Endothelial cell of umbilical vein (primary cell): ENCODE measurements around the gene IGFBPL1. TPM values are rescaled to one million over a fixed set of nuclear protein-coding genes. Genes with fewer than 3 reads are reported as not detected.
A peak's percentile ranks its signal among the peaks of the same experiment; 100 is the strongest.

Experiments
- BruUV-seq: library from RNA; stranded (reverse); fragments of 400-500 nt; replicated peaks from 2 replicates; lab custom pipeline; 2021; lab: Mats Ljungman, UMichigan
- CTCF ChIA-PET: fragments of 300-600, 350-600 bp; sonication (Branson Sonifier 250); formaldehyde crosslinking; loops from one replicate; lab custom pipeline; 2021; ENCODE audit warnings: antibody characterized with exemption, inconsistent platforms; lab: Charles Lee
- POLR2A ChIA-PET: fragments of 300-600, 350-600 bp; sonication (Branson Sonifier 250); formaldehyde crosslinking; loops from one replicate; lab custom pipeline; 2021; ENCODE audit warnings: antibody characterized with exemption, inconsistent platforms; lab: Charles Lee
- DNase-seq: peaks from one replicate; pipeline ENCODE4 v3.0.0-alpha.2; 2011; ENCODE audit warnings: low read depth, low spot score
- FAIRE-seq: peaks from 2 replicates; lab custom pipeline; 2011; peaks lifted over from hg19 to GRCh38; lab: Jason Lieb, UNC
- H2AFZ ChIP-seq: 2 replicates; pipeline ENCODE4 v1.6.0; 2012; ENCODE audit warnings: low read depth, low read length, control low read depth, inconsistent platforms
- H3K27ac ChIP-seq: 2 replicates; pipeline ENCODE4 v1.5.1; 2011; ENCODE audit warnings: low read depth, mild to moderate bottlenecking, control low read depth, low read length, moderate library complexity; ENCODE audit not compliant: insufficient read depth
- H3K27me3 ChIP-seq, 2 experiments: 2 replicates each; pipeline versions ENCODE4 v1.6.0 to v1.6.1; 2011; ENCODE audit warnings: low read length in 2 of 2, mixed read lengths in 1 of 2; ENCODE audit not compliant: control insufficient read depth in 2 of 2, insufficient read depth in 2 of 2
- H3K36me3 ChIP-seq, 2 experiments: 2 replicates in 1 of 2; 3 replicates in 1 of 2; pipeline ENCODE4 v1.5.1; 2011; ENCODE audit warnings: low read length in 2 of 2, mild to moderate bottlenecking in 1 of 2, moderate library complexity in 1 of 2; ENCODE audit not compliant: control insufficient read depth in 2 of 2, insufficient read depth in 2 of 2; ENCODE audit errors: extremely low read depth in 1 of 2
- H3K4me1 ChIP-seq: 3 replicates; pipeline ENCODE4 v1.5.1; 2011; ENCODE audit warnings: mild to moderate bottlenecking, low read length; ENCODE audit not compliant: control insufficient read depth, insufficient read depth; ENCODE audit errors: extremely low read depth
- H3K4me2 ChIP-seq: 2 replicates; pipeline ENCODE4 v1.6.1; 2011; ENCODE audit warnings: low read length, control low read depth, mixed read lengths; ENCODE audit not compliant: insufficient read depth
- H3K4me3 ChIP-seq, 3 experiments: fragments of 200-600 bp in 1 of 3; sonication (generic), shearing (Covaris generic) in 1 of 3; replicated peaks in 1 of 3; 2 replicates each; pipeline ENCODE4 v1.5.1; 2011 to 2016; ENCODE audit warnings: control low read depth in 3 of 3, low read length in 3 of 3, mild to moderate bottlenecking in 2 of 3, inconsistent platforms in 1 of 3, low read depth in 1 of 3, moderate library complexity in 1 of 3; ENCODE audit not compliant: insufficient read depth in 1 of 3
- H3K79me2 ChIP-seq: 2 replicates; pipeline ENCODE4 v1.6.0; 2012; ENCODE audit warnings: low read length, inconsistent platforms; ENCODE audit not compliant: control insufficient read depth, insufficient read depth
- H3K9ac ChIP-seq: replicated peaks from 2 replicates; pipeline ENCODE3; 2011; ENCODE audit warnings: low read length, control low read depth; ENCODE audit not compliant: insufficient read depth; ENCODE audit errors: extremely low read depth
- H3K9me1 ChIP-seq: replicated peaks from 3 replicates; pipeline ENCODE4 v1.6.0; 2011; ENCODE audit warnings: mild to moderate bottlenecking, low read length; ENCODE audit not compliant: control insufficient read depth, insufficient read depth; ENCODE audit errors: extremely low read depth
- H3K9me3 ChIP-seq: replicated peaks from 2 replicates; pipeline ENCODE4 v1.5.1; 2012; ENCODE audit warnings: low read length, inconsistent platforms; ENCODE audit not compliant: control insufficient read depth, insufficient read depth
- H4K20me1 ChIP-seq: replicated peaks from 2 replicates; pipeline ENCODE3; 2011; ENCODE audit warnings: mild to moderate bottlenecking, low read length; ENCODE audit not compliant: control insufficient read depth, insufficient read depth; ENCODE audit errors: extremely low read depth
- EZH2 ChIP-seq: IDR thresholded peaks from 2 replicates; pipeline ENCODE4 v1.6.1; 2012; ENCODE audit warnings: borderline replicate concordance, low read depth, mild to moderate bottlenecking, moderate library complexity, low read length, inconsistent platforms; ENCODE audit not compliant: severe bottlenecking
- FOS ChIP-seq: IDR thresholded peaks from 2 replicates; pipeline ENCODE4 v1.6.1; 2011; ENCODE audit warnings: mild to moderate bottlenecking, low read length, moderate library complexity, borderline replicate concordance; ENCODE audit not compliant: insufficient read depth
- GATA2 ChIP-seq: IDR thresholded peaks from 2 replicates; pipeline ENCODE4 v1.7.0; 2011; ENCODE audit warnings: low read depth, mild to moderate bottlenecking, moderate library complexity, mixed read lengths, low read length; ENCODE audit not compliant: insufficient read length, insufficient read depth
- JUN ChIP-seq: IDR thresholded peaks from 2 replicates; pipeline ENCODE4 v1.6.1; 2011; ENCODE audit warnings: borderline replicate concordance, low read depth; ENCODE audit not compliant: insufficient read length, insufficient read depth
- MYC ChIP-seq: IDR thresholded peaks from one replicate; pipeline ENCODE4 v1.6.1; 2011; ENCODE audit warnings: mild to moderate bottlenecking, low read depth, low read length
- POLR2A ChIP-seq: IDR thresholded peaks from 2 replicates; pipeline ENCODE4 v1.6.1; 2012; ENCODE audit warnings: low read depth, mild to moderate bottlenecking, control low read depth, low read length
- dilution Hi-C: fragments of 300-500 bp; cut with MboI; formaldehyde crosslinking; loops from one replicate; pipeline ENCODE4 v1.15.0; 2019; ENCODE audit warnings: low sequenced_read_pairs; ENCODE audit not compliant: extremely low pct_ligation_motif_present
- intact Hi-C: fragments of 100-400 bp; cut with micrococcal nuclease; formaldehyde crosslinking; loops from one replicate; pipeline ENCODE4 v1.10.0; 2022
- polyA plus RNA-seq, 4 experiments: library from polyadenylated mRNA; depleted of rRNA in 3 of 4; stranded (reverse) in 3 of 4; unstranded in 1 of 4; fragments of >200 nt; gene quantifications; 2 replicates each; pipeline versions ENCODE4 v1.2.1 to v1.2.3, GENCODE V29; 2011 to 2012; ENCODE audit warnings: missing spikeins in 1 of 4
- total RNA-seq: library from RNA; stranded (reverse); gene quantifications from 2 replicates; pipeline ENCODE4 v1.2.3, GENCODE V29; 2021
- TF ChIP-seq, protein P1 (sequence below): IDR thresholded peaks from 2 replicates; pipeline ENCODE4 v1.6.1; 2011; ENCODE audit not compliant: insufficient read depth, insufficient read length
- TF ChIP-seq, protein P2 (sequence below), 2 donors: IDR thresholded peaks; 1 replicate in 1 of 2; 2 replicates in 1 of 2; pipeline ENCODE4 v1.5.1; 2011; ENCODE audit warnings: low read length in 2 of 2, mild to moderate bottlenecking in 2 of 2, moderate library complexity in 2 of 2, control low read depth in 1 of 2, inconsistent platforms in 1 of 2, low read depth in 1 of 2; ENCODE audit not compliant: insufficient read depth in 1 of 2; ENCODE audit errors: extremely low read depth in 1 of 2

IGFBPL1 gene
- total and polyA plus RNA-seq, 2 donors (not counting 3 experiments of a cell fraction or from before 2014, with no cell fraction given) = not detected

DNA sequence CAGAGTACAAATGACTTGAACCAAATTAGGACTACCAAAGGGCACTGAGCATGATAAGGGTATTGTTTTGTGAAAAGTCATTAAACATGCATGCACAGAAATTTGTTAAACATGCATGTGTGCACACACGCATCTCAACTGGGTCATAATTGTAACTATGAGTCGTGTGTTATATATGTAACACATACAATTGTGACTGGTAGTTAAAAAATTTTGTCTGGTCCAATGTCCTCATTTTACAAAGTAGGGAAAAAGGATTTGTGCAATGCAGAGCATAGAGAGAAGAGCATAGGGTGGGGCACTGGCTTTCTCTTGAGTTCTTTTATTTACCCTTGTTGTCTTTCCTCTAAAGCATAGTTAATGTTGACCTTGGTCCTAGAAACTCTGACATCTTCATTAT, 19.3 kb upstream of the IGFBPL1 start:
- TF ChIP-seq GATA2 (peak; percentile 0), EZH2 (no peak), FOS (peak; percentile 38), JUN (no peak), POLR2A (no peak)
- TF ChIP-seq, protein P1, sequence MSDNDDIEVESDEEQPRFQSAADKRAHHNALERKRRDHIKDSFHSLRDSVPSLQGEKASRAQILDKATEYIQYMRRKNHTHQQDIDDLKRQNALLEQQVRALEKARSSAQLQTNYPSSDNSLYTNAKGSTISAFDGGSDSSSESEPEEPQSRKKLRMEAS = no peak
- intact Hi-C loops = no loop called here
- CTCF ChIA-PET = no interaction called here

DNA sequence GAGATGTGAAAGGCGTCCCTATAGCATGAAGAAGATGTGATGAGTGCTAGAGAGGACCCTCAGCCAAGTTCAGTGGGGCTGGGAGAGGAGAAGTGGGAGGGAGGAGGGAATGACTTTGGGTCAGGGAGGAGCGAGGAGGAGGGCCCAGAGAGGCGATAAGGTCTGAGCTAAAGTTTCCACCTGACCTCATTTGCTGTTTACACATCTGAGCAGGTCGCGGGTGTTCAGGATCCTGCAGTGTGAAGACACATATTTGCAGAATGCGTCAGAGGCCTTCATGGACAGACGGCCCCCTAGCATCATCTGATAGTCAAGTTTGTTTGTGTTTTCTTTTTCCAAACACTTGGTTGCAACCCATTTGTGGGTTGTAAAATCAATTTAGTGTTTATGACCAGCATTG, 18.9 kb upstream of the IGFBPL1 start:
- intact Hi-C loops = no loop called here
- Histone ChIP-seq H2AFZ (no peak overlapping the region), H4K20me1 (no peaks in the 10 kb centered on the region), H3K27me3 (no peaks in the 10 kb centered on the region), H3K4me2 (no peak overlapping the region), H3K9ac (no peak overlapping the region), H3K9me3 (no peaks in the 10 kb centered on the region), H3K36me3 (no peaks in the 10 kb centered on the region), H3K27ac (no peak overlapping the region), H3K79me2 (no peaks in the 10 kb centered on the region), H3K4me3 (no peak overlapping the region), H3K9me1 (no peaks in the 10 kb centered on the region), H3K4me1 (peaks cover 9% of the 10 kb centered on the region)
- TF ChIP-seq, protein P2, sequence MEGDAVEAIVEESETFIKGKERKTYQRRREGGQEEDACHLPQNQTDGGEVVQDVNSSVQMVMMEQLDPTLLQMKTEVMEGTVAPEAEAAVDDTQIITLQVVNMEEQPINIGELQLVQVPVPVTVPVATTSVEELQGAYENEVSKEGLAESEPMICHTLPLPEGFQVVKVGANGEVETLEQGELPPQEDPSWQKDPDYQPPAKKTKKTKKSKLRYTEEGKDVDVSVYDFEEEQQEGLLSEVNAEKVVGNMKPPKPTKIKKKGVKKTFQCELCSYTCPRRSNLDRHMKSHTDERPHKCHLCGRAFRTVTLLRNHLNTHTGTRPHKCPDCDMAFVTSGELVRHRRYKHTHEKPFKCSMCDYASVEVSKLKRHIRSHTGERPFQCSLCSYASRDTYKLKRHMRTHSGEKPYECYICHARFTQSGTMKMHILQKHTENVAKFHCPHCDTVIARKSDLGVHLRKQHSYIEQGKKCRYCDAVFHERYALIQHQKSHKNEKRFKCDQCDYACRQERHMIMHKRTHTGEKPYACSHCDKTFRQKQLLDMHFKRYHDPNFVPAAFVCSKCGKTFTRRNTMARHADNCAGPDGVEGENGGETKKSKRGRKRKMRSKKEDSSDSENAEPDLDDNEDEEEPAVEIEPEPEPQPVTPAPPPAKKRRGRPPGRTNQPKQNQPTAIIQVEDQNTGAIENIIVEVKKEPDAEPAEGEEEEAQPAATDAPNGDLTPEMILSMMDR (IDR thresholded peaks at IDR 0.05; ENCODE audit: extremely low read depth in 1 of 2, insufficient read depth in 1 of 2, low read depth in 1 of 2, low read length in 2 of 2) = no peak
- TF ChIP-seq MYC = no peak
- TF ChIP-seq GATA2 = peak; percentile 8
- DNase-seq = peak; percentile 35
- POLR2A ChIA-PET = no interaction called here
- CTCF ChIA-PET = no interaction called here
- FAIRE-seq = no peak
- dilution Hi-C loops = no loop called here
- no TSS peak for BruUV-seq

More for the DNA sequence above, 19.3 kb upstream of the IGFBPL1 start:
- POLR2A ChIA-PET = no interaction called here
- Histone ChIP-seq H3K27ac (no peak overlapping the region), H3K4me2 (no peak overlapping the region), H2AFZ (no peak overlapping the region), H3K9me1 (no peaks in the 10 kb centered on the region), H3K79me2 (no peaks in the 10 kb centered on the region), H3K36me3 (no peaks in the 10 kb centered on the region), H3K4me1 (peaks cover 9% of the 10 kb centered on the region), H3K4me3 (no peak overlapping the region), H3K27me3 (no peaks in the 10 kb centered on the region), H3K9ac (no peak overlapping the region), H3K9me3 (no peaks in the 10 kb centered on the region), H4K20me1 (no peaks in the 10 kb centered on the region)
- no peak for FAIRE-seq
- BruUV-seq = no TSS peak
- dilution Hi-C loops = no loop called here
- no peak for DNase-seq
